Glomerular visceral epithelial cell (primary cell): Measurements from ENCODE around the gene FUT2.
A peak's percentile ranks its signal among the peaks of the same experiment; 100 is the strongest.
"Not testable (repeated sequence)": the region's sequence is repeated elsewhere in the genome, so short reads cannot be mapped to it uniquely, and the experiment has no call there.

Source experiments
- DNase-seq: peaks from one replicate; pipeline ENCODE4 v3.0.0-alpha.2; 2016; ENCODE audit errors: extremely low spot score

FUT2 gene

DNA sequence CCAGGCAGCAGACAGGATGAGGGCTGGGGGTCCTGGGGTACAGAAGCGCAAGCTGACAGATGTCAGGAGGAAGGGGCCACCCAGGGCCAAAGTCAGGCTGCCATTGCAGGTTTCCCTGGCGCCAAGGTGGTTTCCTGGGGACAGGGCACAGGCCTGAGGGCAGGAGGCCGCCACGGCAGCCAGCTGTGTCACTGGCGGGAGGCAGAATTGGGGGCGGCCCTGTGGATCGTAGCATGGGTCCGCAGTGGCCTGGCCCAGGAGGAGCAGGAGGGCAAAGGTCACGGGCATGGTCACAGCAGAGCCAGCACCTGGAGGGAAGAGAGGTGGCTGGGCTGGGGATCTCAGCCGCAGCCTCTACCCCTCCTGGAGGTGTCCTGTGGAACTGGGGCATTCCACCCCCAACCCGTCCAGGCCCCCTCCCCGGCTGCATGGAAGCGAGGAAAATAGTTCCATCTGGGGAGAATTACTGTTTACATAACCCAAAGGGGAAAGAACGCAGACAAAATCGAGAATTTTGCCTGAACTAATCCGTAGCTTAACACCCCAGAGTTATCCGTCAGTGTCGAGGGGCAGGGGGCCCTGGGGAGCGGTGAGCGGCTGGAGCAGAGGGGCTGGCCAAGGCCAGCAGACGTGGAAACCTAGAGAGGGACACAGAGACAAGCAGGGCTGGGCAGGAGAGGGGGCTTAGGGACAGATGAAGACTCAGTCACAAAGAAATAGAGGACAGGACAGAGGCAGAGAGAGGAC, 24.9 kb upstream of the FUT2 start:
- no peak for DNase-seq

- DNase-seq: no peak
Observed at GRCh38 chr19:48671446-48671995, 24.2 kb upstream of the FUT2 start.

DNA sequence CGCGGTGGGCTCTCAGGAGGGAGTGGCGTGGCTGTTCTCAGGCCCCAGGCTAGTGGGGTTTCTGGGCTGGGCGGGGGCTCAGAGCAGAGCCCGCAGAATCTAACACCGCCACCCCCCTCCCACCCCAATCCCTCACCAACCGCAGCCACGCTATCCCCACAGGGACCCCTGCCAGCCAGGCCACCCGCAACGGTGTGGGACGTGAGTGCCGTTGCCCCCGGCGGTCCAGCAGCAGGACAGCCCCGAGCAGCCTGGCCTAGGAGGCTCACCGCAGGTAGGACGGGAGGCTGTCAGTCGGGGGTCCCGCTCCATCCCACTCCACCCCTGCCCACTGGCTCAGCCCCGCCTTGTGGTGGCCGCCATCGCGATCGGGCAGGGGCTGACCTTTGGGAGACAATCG, 22.8 kb upstream of the FUT2 start, which contains the start of gene NTN5:
Gene NTN5, minus strand, starts transcription at position 24 of the 400 bp plus-strand sequence. CDS start 2,031 bp downstream, outside the sequence.
- DNase-seq: no peak

GRCh38 chr19:48673436-48674100, 22.2 kb upstream of the FUT2 start:
- DNase-seq: no peak

DNA sequence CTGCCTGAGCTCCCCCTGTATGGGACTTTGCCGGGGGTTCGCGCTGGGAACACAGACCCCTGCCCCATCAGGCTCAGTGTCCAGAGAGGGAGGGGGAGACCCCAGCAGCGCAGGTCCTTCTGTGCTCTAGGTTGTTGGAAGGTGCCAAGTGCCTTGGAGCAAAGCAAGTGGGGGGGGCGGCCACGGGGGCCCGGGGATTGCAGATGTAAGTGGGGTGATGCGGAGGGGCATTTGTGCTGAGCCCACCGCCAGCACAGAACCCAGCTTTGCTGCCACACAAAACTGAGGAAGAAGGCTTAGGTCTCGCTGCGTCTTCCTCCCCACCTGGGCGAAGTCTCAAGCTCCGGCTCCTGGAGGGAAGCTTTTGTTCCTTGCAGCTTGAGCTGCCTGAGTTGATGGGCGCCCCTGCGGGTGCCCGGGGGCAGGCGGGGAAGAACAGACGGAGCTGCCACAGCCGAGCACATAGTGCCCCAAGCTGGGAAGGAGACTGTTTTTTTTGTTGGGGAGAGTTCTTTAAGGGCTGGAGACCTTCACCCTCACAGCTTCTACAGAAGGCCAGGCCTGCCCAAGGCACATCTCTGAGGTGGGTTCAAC, 21.5 kb upstream of the FUT2 start:
- DNase-seq: no peak

DNA sequence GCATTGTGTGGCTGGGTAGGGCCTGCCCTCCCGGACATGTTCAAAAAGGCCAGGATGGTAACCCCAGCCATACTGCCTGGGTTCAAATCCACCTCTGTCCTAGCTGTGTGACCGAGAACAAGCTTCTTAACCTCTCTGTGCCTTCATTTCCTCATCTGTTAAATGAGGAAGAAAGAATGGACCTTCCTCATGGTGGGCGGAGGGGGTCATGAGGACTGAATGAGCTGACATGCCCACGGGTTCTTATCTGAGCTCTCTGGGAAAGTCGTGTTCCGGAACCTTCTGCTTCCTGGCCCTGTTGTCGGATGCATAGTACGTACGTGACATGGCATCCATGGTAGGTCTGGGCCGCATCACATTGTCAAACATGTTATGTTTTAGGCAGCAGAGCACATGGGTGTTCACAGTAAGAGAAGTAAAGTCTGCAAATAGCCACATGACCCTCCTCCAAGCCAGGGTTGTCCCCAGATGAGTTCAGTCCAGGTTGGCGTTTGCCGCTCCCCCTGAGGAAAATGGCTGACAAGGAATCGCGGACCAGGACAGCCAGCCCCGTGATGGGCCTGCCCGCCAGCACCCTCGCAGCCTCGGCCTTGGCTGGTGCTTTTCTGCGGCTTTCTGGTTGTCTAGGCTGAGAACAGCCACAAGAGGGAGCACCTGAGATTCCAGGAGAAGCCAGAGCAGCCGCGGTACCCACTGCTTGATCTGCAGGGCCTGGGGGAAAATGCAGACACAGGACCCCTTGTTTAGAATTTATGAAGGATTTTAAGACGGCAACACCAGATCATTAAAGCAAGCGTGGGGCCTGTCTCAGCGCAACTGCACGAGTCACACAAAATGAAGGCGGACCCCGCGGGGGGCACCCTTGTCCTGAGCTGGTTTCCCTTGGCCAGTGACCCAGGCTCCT, 20.6 kb upstream of the FUT2 start:
- DNase-seq: peak; percentile 85

DNA sequence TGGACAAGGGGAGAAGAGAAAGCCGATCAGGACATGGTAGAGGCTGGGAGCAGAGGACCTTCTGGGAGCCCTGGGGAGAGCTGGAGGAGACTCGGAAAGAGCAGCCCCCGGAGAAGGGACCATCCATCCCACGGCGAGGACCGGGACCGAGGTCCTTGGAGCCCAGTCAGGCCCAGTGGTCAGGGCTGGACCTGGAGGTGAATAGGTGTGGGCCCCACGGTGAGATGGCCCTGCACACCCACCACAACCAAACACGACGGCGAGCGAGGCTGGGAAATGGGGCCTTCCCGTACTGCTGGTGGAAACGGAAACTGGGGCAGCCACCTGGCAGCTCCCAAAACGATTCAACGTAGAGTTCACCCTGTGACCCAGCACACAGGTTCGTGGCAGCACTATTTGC, 19.3 kb upstream of the FUT2 start:
- DNase-seq: no peak

GRCh38 chr19:48676887-48677286, 18.9 kb upstream of the FUT2 start:
- no peak for DNase-seq

- no peak for DNase-seq
Observed at GRCh38 chr19:48678201-48678600, 17.6 kb upstream of the FUT2 start.

GRCh38 chr19:48680006-48680405, 15.8 kb upstream of the FUT2 start:
- DNase-seq: not testable (repeated sequence)

DNA sequence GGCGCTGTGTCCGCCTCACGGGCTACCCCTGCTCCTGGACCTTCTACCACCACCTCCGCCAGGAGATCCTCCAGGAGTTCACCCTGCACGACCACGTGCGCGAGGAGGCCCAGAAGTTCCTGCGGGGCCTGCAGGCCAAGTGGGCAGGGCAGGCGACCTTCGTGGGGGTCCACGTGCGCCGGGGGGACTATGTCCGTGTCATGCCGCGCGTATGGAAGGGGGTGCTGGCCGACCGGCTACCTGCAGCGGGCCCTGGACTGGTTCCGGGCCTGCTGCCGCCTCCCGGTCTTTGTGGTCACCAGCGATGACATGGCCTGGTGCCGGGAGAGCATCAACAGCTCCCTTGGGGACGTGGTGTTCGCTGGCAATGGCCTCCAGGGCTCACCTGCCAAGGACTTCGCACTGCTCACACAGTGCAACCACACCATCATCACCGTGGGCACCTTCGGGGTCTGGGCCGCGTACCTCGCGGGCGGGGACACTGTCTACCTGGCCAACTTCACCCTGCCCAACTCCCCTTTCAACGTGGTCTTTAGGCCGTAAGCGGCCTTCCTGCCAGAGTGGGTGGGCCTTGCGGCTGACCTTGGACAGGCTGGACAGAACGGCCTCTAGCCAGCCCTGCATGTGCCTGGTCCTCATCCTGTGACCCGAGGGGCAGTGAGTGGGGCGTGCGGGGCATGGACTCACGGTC, 15.2 kb upstream of the FUT2 start:
- no peak for DNase-seq

GRCh38 chr19:48681127-48681470, 14.7 kb upstream of the FUT2 start:
- peak; percentile 96 for DNase-seq

DNA sequence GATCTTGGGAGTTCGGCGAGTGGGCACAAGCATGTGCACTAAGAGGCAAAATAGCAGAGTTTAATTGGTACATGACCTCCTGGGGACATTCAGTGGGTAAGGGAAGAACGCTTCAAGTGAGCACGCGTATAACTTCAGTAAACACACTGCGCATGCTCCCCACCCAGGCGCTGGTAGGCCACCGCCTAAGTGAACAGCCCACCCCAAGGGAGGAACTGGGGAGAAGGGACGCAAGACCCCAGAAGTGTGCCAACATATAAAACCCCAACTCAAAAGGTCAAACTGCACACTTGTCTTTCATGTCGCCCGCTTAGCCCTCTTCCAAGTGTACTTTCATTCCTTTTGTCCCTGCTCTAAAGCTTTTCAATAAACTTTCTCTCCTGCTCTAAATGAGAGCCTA, 12.4 kb upstream of the FUT2 start:
- DNase-seq: no peak

- peak; percentile 60 for DNase-seq
Observed at GRCh38 chr19:48685583-48685982, 10.2 kb upstream of the FUT2 start.

DNA sequence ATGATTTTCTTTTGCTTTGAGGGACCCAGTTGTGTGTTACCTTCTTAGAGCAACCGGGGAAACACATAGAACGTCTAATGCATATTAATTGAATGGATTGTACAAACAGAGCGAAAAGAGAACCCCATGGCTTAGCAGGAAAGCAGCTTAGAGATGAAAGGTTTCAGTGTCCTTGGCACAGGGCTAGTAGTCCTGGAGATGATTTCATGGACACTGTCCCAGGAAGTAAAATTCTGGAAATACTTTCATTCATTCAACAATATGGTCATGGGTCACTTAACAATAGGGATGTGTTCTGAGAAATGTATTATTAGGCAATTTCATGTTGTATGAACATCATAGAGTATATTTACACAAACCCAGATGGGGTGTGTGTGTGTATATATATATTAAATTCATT, 9.7 kb upstream of the FUT2 start:
- DNase-seq: no peak

GRCh38 chr19:48686637-48687036, 9.1 kb upstream of the FUT2 start:
- not testable (repeated sequence) for DNase-seq

GRCh38 chr19:48687776-48688175, 8.0 kb upstream of the FUT2 start:
- DNase-seq: no peak

DNA sequence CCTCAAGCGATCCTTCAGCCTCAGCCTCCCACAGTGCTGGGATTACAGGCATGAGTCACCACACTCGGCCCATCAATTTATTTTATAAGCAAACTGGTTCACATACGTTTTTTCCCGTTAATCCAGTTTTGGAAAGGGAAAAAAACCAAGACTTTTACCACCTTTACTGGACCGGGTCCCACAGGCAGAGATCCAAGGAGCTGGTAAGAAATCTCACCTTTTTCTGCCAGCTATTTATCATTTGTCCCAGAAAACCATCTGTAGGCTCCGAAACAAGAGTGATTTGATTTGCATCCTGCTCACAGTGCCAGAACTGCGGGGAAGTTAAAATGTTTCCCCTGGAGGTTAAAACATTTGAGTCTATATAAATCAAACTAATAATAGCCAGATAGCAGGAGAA, 6.3 kb upstream of the FUT2 start:
- DNase-seq: no peak

DNA sequence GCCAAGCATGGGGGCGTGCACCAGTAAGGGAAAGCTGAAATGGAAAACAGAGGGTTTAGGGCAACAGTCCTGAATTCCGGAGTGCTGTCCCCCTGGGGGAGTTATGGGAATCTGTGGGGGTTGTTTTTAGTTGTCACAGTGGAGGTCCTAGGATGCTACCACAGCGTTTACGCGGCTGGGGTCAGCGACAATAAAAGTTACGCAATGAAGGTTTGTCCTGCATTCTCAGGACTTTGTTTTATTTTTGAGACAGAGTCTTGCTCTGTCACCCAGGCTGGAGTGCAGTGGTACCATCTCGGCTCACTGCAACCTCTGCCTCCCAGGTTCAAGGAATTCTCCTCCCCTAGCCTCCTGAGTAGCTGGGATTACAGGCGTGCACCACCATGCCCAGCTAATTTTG, 2.1 kb upstream of the FUT2 start:
- DNase-seq: not testable (repeated sequence)

DNA sequence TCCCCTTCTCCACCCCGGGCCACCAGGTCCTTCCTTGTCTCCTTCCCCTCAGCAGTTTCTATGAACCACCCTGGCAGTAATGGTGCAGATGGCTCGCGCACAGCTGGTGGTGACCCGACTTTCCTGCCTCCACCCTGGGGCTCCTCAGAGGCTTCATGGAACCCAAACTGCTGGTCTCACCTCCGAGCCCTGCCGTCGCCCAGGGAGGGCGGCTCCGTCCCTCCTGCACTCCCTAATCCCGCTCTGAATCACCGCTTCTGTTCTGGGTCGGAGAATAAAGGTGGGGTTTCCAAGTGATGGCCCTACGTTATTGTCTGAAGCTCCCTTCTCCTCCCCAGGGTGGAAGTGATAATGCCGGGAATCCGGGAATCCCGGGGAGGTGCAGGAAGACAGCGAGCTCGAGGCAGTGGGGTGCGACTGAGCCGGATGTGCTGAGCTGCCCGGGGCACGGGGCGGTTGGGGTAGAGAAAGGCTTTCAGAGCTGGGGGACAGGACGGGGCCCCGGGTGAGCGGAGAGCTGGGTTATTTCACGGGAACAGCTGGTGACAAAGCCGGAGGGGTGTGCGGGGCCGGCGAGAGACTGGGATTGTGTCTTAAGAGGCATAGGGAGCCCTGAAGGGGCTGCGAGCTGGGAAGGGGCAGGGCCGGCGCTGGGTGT, 711 bp downstream of the FUT2 start:
- DNase-seq: no peak

DNA sequence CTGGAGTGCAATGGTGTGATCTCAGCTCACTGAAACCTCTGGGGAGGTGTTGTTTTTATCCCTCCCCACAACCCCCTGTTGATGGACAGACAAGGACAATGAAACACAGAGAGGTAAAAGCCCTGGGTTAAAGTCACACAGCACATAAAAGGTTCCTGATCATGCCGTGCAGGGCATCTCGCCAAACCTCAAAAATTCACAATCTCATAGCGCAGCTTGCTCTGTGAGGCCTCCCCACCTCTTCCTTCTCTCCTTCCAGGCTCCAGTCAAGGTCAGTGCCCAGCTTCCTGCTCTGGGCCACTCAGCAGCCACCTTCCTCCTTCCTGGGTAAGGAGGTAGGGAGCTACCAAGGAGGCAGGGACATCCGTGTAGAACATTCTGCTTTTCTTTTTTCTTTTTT, 2.3 kb downstream of the FUT2 start:
- DNase-seq: peak; percentile 80
